Heart left ventricle (tissue), 16 donors: ENCODE measurements around the gene WDR11. TPM values are rescaled to one million over a fixed set of nuclear protein-coding genes. Genes with fewer than 3 reads are reported as not detected.
A peak's percentile ranks its signal among the peaks of the same experiment; 100 is the strongest.

Source experiments
- ATAC-seq, 4 donors: fragments of 200-7000 bp; cut with Tn5 transposase; one replicate each; pipeline ENCODE4 v1.9.1; 2020 to 2022; ENCODE audit warnings: moderate library complexity in 4 of 4, mild to moderate bottlenecking in 3 of 4, moderate number of reproducible peaks in 1 of 4
- DNase-seq, 5 donors: peaks; one replicate each; pipeline ENCODE4 v3.0.0-alpha.2; 2020
- H3K27ac ChIP-seq, 12 donors: fragments of 200-600 bp; sonication (generic) in 4 of 12; one replicate each; pipeline versions ENCODE4 v1.5.0 to v1.8.0; 2016 to 2022; ENCODE audit warnings: mild to moderate bottlenecking in 2 of 12
- H3K27me3 ChIP-seq, 9 donors: fragments of 200-600 bp; sonication (generic) in 2 of 9; one replicate each; pipeline versions ENCODE4 v1.5.1 to v1.8.0; 2016 to 2022; ENCODE audit warnings: mild to moderate bottlenecking in 3 of 9
- H3K36me3 ChIP-seq, 9 donors: fragments of 200-600 bp; sonication (generic) in 2 of 9; one replicate each; pipeline versions ENCODE4 v1.5.0 to v1.8.0; 2018 to 2022; ENCODE audit warnings: mild to moderate bottlenecking in 2 of 9
- H3K4me1 ChIP-seq, 12 donors: fragments of 200-600 bp; sonication (generic) in 4 of 12; one replicate each; pipeline versions ENCODE4 v1.5.0 to v1.8.0; 2016 to 2022; ENCODE audit warnings: mild to moderate bottlenecking in 3 of 12
- H3K4me3 ChIP-seq, 12 donors: fragments of 200-600 bp; sonication (generic) in 4 of 12; one replicate each; pipeline versions ENCODE4 v1.5.0 to v1.8.0; 2017 to 2022; ENCODE audit warnings: mild to moderate bottlenecking in 9 of 12, moderate library complexity in 4 of 12
- H3K9me3 ChIP-seq, 12 donors: fragments of 200-600 bp; sonication (generic) in 4 of 12; one replicate each; pipeline versions ENCODE4 v1.5.0 to v1.8.0; 2016 to 2022; ENCODE audit warnings: mild to moderate bottlenecking in 1 of 12
- POLR2A ChIP-seq, 2 donors: fragments of 450-650 bp; IDR thresholded peaks; one replicate each; pipeline ENCODE4 v1.6.1; 2017; ENCODE audit warnings: antibody characterized with exemption in 2 of 2, mild to moderate bottlenecking in 2 of 2, moderate library complexity in 2 of 2
- WGBS, 4 donors: extraction: QIAGEN DNeasy Blood & Tissue Kit in 2 of 4; methylation state at CpG; one replicate each; pipeline versions ENCODE4 v1.1.5 to v1.1.7; 2013 to 2018; 5-methylcytosine and 5-hydroxymethylcytosine counted together
- intact Hi-C, 10 donors: fragments of 100-400 bp; cut with DNase I; formaldehyde crosslinking; loops; one replicate each; pipeline versions ENCODE4 v1.11.1 to v1.14.2; 2022
- polyA plus RNA-seq, 2 donors: library from polyadenylated mRNA; stranded (reverse); fragments of 200-250 nt; gene quantifications; one replicate each; pipeline ENCODE4 v1.2.3, GENCODE V29; 2013
- total RNA-seq, 9 donors: library from RNA; depleted of rRNA in 2 of 9; stranded (reverse); fragments of >200 nt in 2 of 9; fragmentation: NEBNext Ultra II Directional in 3 of 9; extraction: Animal tissue kit (Norgen Biotek cat#: 25700) in 3 of 9; gene quantifications; one replicate each; pipeline versions ENCODE4 v1.1.0 to v1.2.4, GENCODE V29; 2016 to 2023
- TF ChIP-seq, protein P1 (sequence below), 12 donors: fragments of 200-600 bp; sonication (generic) in 4 of 12; IDR thresholded peaks; one replicate each; pipeline versions ENCODE4 v1.5.0 to v1.8.0; 2018 to 2022; ENCODE audit warnings: antibody characterized with exemption in 12 of 12, mild to moderate bottlenecking in 5 of 12
- donor health status: ischemic (EF 13 %, LVEDD 7.1; RV severe dilation, severe dysfunction).
- donor health status: healthy with polysubstance abuse.
- donor health status: DM: no; HTN: yes; CAD: no.
- donor health status: DM: no; HTN: no; CAD: no.
- donor health status: ischemic (EF 25% LVEDD 6.9; RV normal size, moderate dysfunction).
- donor health status: ischemic (EF 25% LVEDD 5.7; RV mildly dilated, moderate dysfunction).
- donor health status: healthy.
- donor health status: DM: yes; HTN: yes; CAD: no.
- donor health status: ischemic (EF 35%, LVEDD 5.7; RV mildly dilated, moderate dysfunction).
- donor health status: nonischemic (EF 11% LVEDD 7.7; RV severe dilation, severe dysfunction).
- donor health status: DM: yes; HTN: yes; CAD: no.
- donor health status: PGD.
- donor health status: ischemic (EF 29% LVEDD 5.4; RV normal size, mild dysfunction).
- donor health status: nonischemic (EF 23%, LVEDD 6.1; RV moderate dilation, normal function).

The WDR11 gene
- total and polyA plus RNA-seq, 11 donors = 7.8 to 32.9 (median 12.5) TPM

DNA sequence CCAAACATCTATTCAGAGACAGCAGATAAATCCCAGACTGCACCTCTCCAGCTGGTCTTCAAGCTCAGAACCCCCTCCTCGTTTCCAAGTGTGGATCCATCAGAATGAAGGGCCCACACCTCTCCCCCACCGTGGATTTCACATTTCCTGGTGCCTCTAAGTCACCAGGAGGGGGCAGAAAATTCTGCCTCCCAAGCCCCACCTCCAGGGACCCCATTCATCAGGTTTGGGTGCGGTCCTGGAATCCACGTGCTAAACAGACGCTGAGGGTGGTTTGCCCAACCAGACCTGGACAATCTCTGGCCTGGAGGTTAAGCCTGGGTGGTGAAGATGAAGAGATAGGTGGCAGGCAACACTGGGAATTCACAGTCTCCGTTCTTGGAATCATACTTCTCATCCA, 92.4 kb downstream of the WDR11 start:
- intact Hi-C loops = loop anchor here (2.0 to 10.0 kb wide), 8 partner anchors 789 to 959 kb away; no protein-coding TSS in a partner anchor
- DNase-seq (no peak), ATAC-seq (no peak)
- peaks cover 0 to 31% (median 0%) of the 10 kb centered on the region in 9 donors for H3K27me3 ChIP-seq
- no peak for TF ChIP-seq POLR2A (IDR thresholded peaks at IDR 0.05)
- TF ChIP-seq, protein P1, sequence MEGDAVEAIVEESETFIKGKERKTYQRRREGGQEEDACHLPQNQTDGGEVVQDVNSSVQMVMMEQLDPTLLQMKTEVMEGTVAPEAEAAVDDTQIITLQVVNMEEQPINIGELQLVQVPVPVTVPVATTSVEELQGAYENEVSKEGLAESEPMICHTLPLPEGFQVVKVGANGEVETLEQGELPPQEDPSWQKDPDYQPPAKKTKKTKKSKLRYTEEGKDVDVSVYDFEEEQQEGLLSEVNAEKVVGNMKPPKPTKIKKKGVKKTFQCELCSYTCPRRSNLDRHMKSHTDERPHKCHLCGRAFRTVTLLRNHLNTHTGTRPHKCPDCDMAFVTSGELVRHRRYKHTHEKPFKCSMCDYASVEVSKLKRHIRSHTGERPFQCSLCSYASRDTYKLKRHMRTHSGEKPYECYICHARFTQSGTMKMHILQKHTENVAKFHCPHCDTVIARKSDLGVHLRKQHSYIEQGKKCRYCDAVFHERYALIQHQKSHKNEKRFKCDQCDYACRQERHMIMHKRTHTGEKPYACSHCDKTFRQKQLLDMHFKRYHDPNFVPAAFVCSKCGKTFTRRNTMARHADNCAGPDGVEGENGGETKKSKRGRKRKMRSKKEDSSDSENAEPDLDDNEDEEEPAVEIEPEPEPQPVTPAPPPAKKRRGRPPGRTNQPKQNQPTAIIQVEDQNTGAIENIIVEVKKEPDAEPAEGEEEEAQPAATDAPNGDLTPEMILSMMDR (IDR thresholded peaks at IDR 0.05) = no peak
- peaks cover 0 to 7% (median 4%) of the 10 kb centered on the region in 12 donors for H3K4me1 ChIP-seq
- H3K36me3 ChIP-seq = no peaks in the 10 kb centered on the region
- H3K27ac ChIP-seq = no peak overlapping the region
- 85 to 90% (median 88%) methylated on average over 6 of the region's 6 CpGs for WGBS, 4 donors
- H3K4me3 ChIP-seq = no peak overlapping the region
- no peaks in the 10 kb centered on the region for H3K9me3 ChIP-seq

DNA sequence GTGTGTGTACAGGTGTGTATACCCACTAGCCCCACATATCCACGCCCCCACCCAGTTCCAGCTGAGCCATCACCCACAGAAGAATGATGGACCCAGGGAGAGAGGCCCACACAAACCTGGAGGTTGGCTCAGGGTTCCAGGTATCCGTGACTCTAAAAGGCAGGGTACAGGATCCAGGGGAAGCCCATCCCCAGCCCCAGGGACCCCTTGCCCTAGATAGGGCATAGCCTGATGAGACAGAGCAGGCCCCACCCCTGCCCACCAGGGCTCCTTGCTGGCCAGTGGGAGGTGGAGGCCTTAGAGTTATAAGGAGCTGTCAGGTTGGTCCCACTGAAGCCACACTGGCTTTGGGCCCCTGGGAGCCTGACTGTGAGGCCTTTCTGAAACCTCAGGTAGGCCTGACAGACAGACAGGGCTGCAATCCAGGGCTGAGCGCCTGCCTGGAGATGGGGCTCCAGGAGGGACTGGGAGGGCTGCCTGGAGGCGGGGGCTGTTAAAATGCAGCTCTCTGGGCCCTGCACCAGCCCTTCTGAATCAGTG, 93.5 kb downstream of the WDR11 start:
- Histone ChIP-seq H3K9me3 (no peaks in the 10 kb centered on the region), H3K36me3 (no peaks in the 10 kb centered on the region), H3K27me3 (peaks cover 0 to 32% (median 10%) of the 10 kb centered on the region in 9 donors), H3K27ac (no peak overlapping the region), H3K4me3 (no peak overlapping the region), H3K4me1 (peaks cover 0 to 15% (median 10%) of the 10 kb centered on the region in 12 donors)
- no peak for TF ChIP-seq POLR2A (IDR thresholded peaks at IDR 0.05)
- TF ChIP-seq, protein P1 (IDR thresholded peaks at IDR 0.05) = no peak
- DNase-seq (no peak), ATAC-seq (no peak)
- intact Hi-C loops = loop anchor here (5.0 to 10.0 kb wide), 8 partner anchors 663 to 958 kb away; no protein-coding TSS in a partner anchor
- WGBS, 4 donors = 81 to 97% (median 91%) methylated on average over 2 to 4 of the region's 4 CpGs

DNA sequence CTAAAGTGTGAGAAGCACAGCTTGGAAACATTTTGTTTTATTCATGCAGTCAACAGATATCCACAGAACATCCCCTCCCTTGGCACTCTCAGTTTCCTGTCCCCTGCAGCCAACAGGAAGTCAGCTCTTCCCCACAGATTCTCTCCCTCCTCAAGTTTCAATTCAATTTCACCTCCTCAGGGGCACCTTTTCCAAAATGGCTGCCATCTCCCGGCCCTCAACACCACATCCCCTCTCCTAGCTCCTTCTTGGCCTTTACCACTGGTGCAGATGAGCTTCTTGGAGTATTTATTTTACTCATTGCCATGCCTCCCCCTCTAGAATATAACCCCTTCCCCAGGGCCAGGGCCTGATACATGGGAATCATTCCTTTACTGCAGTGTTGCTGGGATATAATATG, 94.0 kb downstream of the WDR11 start:
- DNase-seq = no peak
- no peak for ATAC-seq
- intact Hi-C loops = loop anchor here in 8 of 10 donors (5.0 to 10.0 kb wide), 6 partner anchors 662 to 957 kb away; no protein-coding TSS in a partner anchor

DNA sequence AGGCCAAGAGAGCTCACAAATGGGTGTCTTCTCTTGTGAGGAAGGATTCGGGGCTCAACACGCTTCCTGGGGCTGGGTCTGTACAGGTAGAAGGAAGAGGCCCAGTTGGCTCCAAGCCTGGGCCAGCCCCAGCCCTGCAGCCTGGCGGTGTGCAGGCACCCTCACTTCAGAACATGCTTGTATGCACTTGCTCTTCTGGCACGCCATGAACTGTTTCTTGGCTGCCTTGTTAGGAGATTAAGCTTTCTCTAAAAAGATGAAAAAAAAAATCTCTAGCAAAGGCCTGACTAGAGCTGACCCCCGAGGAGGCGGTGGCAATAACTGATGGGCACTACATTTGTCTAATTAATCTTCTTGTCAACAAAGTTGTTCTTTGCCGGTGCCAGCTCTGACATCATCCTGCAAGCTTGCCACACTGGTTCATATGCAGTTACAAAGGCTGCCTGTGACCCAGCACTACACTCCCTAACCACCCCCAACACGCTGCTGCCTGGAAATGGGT, 94.7 kb downstream of the WDR11 start:
- Histone ChIP-seq H3K4me3 (no peak overlapping the region), H3K36me3 (no peaks in the 10 kb centered on the region), H3K4me1 (peaks cover 0 to 21% (median 12%) of the 10 kb centered on the region in 12 donors), H3K27me3 (peaks cover 0 to 32% (median 17%) of the 10 kb centered on the region in 9 donors), H3K9me3 (no peaks in the 10 kb centered on the region), H3K27ac (peak overlapping the region in 1 of 12 donors; percentile 58)
- DNase-seq (peak in 2 of 5 donors; percentile 26 to 34), ATAC-seq (peak in 1 of 4 donors; percentile 11)
- intact Hi-C loops = loop anchor here in 8 of 10 donors (5.0 to 10.0 kb wide), 6 partner anchors 661 to 956 kb away; no protein-coding TSS in a partner anchor
- no peak for TF ChIP-seq POLR2A (IDR thresholded peaks at IDR 0.05)
- TF ChIP-seq, protein P1 (IDR thresholded peaks at IDR 0.05) = no peak
- 53 to 71% (median 62%) methylated on average over 8 of the region's 8 CpGs for WGBS, 4 donors

More for the DNA sequence above, 94.0 kb downstream of the WDR11 start:
- H3K9me3 ChIP-seq = no peaks in the 10 kb centered on the region
- H3K4me3 ChIP-seq = no peak overlapping the region
- H3K4me1 ChIP-seq = peaks cover 0 to 20% (median 12%) of the 10 kb centered on the region in 12 donors
- H3K27ac ChIP-seq = no peak overlapping the region
- WGBS, 4 donors = 94 to 100% (median 97%) methylated on average over 1 of the region's 1 CpG
- no peak for TF ChIP-seq POLR2A (IDR thresholded peaks at IDR 0.05)
- TF ChIP-seq, protein P1 (IDR thresholded peaks at IDR 0.05) = no peak
- H3K36me3 ChIP-seq = no peaks in the 10 kb centered on the region
- peaks cover 0 to 32% (median 15%) of the 10 kb centered on the region in 9 donors for H3K27me3 ChIP-seq
